Left forelimb (tissue), 1 donor: ENCODE measurements around the gene BUB3.

ENCODE experiments used
- DNase-seq: peaks from one replicate; pipeline ENCODE4 v3.0.0-alpha.2; 2018; ENCODE audit warnings: low spot score

Gene BUB3

DNA sequence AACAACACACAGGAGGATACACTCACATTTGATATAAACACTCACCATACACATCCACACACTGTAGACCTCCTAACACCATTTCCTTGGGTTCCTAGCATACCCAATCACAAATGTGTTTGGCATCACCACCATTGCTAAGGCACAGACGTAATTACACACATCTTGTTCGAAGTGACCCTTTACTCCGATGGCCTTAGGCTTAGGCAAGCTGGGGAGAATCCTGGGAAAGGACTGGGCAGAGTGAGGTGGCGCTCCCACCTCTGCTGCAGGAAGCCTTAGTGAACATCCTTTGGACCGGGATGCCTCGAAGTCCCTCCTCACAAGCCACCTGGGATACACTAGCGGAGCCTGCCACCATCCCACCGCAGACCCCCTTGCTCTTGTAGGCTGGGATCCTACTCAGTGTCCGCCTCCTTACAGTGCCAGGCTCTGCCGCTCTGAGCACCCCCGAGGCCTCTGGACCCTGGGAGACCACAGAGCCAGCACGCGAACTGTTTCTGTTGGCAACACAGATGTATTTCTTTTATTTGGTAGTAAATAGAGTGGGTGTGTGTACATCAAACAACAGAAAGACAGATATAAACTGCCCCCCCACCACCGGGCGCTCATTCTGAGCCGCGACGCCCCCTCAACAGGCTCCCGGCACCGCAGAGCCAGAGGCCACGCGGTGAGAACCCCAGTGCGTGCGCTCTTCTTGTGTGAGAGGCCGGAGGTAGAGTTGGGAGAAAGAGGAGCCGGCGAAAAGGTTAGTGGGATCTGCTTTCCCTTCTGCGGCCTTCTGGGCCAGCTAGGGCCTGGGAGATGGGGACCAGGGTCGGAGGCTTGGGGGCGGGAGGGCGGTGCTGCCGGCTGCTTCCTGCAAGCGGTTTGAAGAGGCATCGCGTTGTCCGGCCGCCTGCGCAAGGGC lies 12.2 kb upstream of the BUB3 start:
- no peak for DNase-seq

DNA sequence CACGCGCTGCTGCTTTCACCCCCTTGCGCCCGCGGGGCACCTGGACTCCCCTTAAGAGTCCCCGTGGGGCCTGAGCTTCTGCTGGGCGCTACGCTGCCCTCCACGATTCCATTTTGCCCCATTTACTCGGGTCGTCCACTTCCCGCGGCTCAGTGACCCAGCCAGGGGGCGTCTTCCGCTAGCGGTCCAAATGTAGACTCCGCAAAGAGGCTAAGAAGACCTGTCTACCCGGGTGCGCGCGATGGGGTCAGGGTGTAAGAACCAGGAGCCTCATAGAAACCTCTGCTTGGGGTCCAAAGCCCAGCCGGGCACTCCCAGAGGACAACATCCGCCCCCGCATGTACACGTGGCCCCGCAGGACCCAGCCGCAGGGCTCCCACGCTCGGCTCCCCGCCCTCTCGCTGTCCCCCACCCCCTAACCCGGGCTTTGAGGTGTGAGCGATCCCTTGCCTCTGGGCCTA lies 11.5 kb upstream of the BUB3 start:
- no peak for DNase-seq

DNA sequence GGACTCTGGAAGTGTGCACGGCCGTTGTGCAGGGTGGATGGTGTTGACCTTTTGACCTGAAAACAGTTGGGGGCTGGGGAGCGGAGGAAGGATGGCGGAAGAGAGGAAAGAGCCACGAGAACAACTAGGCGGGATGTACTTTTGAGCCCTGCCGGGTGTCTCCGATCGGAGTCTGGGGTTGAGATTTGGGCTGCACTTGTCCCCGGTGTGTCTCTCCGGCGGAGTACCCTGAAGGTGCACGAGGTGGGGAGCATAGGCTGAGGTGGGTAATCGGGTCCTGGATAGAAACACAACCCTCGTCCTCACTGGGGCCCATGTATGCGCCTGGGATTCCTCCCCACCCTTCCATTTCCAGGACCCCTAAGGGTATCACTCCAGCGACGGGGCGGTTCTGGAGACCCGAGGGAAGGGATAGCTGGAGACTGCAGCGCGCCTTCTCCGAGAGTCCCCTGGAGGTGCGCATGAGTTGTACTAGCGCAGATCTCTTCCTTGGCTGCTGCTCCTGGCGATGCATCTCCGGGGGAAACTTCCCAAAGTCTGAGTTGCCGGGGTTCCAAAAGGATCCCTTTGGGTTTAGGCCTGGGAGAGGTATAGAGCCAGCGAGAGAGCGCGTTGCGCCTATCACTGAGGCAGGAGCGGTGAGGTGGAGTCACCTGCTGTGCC lies 10.9 kb upstream of the BUB3 start:
- no peak for DNase-seq

DNA sequence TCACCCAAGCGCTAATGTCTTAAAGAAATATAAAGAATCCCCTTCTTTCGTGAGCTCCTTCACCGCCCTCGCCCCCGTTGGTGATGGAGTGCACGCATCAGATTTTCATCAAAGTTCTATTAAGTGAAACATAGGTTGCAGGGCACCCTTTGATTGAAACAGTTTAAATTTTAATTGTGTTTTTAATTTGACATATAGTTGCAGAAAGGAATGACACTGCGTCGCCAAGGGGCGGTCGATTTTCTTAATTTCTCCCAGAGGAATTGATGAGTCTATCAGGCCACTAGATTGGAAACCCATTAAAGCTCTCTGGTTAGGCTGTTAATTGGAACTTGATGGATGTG lies 10.4 kb upstream of the BUB3 start:
- no peak for DNase-seq

DNA sequence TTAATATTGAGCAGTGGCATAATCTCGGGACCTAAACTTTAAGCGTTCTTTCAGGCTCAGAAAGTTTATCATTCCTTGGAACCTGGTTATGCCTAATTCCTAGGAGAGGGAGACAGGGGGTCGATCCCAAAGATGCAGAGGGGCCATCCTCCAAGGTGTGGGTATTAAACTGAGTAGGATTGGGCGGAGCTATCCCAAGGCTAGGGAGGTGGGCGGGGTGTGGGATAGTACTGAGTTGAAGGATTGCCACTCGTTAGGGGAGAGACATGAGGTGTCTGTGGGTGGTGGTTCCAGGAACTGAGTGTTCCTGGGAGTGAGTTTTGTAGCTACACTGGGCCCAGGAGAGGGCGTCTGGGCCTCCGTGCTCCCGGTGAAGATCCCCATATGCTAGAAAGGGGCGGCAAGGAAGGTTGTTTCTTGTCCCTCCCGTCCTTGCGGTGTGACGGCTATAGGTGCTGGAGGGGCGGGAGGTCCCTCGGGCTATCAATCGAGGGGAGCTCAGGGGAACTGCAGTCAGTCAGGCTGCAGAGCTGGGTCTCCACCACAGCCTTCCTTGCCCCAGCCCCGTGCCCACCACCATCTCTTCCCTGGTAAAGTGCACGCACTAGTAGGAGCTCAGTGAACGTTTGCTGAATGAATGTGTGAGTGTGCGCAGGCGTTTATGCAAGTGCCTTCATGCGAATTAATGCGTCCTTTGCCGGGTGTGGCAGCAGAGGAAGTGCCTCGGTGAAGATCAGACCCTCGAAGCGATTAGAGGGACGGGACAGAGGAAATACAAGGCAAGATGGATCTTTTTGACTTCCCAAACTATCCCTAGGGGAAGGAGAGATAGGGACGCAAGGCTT lies 9.3 kb upstream of the BUB3 start:
- no peak for DNase-seq

DNA sequence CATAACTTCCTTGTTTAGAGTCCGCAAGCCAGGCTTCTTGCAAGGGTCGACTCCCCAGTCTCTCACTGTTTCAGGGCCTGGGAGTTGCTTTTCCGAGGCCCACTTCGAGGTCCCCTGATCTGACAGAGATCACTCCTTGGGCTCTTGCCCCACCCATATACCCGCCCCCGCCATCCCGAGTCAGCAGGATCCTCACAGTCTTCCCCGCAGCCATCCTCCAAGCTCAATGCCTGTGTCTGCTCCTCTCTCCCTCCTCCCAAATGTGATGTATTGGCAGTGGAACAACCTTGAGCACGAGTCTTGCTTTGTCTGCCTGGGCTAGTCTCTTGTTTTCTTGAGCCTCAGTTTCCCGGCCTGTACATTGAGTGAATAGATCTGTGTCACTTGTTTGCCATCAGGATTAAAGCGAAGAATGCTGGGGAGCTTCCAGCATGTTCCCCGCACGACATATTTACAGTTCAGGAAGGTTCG lies 8.6 kb upstream of the BUB3 start:
- DNase-seq: no peak

DNA sequence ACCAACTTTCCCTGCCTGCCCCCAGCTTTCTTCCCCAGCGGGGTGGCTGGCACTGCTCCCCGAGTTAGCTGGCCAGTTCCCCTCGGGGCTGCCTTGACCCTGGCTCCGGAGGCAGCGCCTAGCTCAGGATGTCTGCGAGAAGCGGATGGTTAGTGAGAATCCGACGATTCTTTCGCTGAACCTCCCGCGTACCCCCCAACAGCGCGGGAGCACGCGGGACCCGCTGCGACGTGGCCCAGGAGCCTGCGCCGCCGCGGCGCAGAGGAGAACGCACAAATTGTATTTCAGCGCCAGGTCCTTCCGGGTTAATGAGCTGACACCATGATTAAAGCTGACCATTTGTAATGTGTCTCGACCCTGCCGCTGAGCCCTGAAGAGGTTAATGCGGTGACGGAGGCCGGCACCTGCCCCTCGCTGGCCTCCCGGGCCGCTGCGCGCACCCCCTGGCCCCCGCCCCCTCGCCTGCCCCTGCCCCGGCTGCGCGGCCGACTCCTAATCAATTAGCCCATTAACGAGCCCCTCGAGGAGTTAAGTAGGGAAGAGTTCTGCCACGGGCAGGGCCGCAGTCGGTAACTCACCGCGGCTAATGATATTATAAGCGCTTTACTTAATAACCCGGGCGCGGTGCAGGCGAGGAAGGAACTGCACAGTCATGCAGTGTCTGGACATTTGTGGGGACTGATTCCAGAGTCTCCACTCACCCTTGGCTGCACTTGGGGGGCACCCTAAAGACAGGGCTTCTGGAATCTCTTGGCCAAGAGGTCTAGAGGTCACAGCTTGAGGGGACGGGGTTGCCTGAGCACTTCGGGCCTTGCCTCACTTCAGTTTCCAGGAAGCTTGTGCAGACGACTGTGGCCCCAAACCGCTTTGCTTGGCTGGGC lies 7.9 kb upstream of the BUB3 start:
- no peak for DNase-seq

DNA sequence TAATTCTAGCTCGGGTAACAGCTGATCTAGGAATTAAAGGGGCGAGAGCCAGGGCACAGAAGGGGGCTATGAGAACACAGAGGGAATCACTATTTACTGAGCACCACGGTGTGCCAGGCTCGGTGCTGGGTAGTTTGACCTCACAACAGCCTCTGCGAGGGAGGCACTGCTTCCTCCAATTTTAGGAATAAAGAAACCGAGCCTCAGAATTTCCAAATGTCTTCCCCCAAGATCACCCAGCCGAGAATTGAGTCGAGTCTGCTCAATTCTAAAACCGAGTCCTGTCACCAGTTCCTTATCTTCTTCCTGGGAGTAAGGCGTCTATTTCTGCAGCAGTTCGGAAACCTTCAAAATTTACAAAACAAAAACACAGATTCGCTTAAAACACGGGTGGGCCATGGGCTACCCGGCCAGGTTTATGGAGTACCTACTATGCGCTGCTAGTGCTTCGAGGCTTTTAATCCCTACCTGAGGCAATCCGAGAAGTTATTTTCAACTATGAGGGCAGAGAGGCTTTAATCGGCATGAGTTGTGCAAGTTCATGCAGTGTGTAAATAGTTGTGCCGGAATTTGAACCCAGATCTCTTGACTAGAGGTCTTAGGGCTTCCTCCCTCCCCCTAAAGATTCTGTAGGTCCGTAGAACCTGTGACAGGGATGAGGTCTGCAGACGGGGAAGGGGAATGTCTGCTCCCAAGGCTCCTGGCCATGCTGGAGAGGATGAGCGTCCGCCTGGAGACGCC lies 7.1 kb upstream of the BUB3 start:
- DNase-seq: no peak

DNA sequence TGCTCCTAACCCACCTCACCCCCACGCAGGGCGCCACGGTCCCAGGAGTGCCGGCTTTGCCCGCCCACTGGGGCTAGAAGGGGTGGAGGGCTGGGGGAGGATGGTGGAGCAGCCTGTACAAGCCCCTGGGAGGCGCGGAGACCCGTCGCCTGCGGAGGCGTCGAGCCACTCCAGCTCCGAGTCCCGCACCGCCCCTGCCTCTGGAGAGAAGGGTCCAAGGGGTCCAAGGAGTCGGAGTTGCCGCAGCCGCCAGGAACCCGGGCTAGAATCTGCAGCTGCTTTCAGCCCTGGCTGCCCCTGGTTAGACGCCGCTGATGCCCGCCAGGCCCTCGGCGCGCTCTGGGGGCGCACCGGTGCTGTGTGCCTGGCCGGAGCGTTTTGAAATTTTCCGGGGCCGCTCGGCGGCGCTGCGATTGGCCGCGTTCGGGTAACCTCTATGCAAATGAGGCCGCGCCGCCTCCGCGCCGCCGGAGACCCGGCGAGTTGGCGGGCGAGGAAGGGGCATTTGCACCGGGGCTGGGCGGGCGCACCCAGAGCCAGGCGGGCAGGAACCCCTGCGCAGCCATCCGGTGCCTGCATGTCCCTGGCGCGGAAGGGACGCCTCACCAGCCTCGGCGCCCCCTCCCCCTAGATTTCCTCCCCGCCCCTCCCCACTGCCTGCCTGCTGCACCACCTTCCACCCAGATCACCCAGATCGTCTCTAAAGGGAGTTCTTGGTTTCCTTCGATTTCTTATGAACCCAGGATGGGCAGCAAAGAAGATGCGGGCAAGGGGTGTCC lies 6.4 kb upstream of the BUB3 start, which contains the start of gene HMX2:
Gene HMX2 (plus strand): TSS at position 502 of the 779 bp plus-strand sequence. CDS start 243 bp downstream, at position 745.
- DNase-seq: no peak

DNA sequence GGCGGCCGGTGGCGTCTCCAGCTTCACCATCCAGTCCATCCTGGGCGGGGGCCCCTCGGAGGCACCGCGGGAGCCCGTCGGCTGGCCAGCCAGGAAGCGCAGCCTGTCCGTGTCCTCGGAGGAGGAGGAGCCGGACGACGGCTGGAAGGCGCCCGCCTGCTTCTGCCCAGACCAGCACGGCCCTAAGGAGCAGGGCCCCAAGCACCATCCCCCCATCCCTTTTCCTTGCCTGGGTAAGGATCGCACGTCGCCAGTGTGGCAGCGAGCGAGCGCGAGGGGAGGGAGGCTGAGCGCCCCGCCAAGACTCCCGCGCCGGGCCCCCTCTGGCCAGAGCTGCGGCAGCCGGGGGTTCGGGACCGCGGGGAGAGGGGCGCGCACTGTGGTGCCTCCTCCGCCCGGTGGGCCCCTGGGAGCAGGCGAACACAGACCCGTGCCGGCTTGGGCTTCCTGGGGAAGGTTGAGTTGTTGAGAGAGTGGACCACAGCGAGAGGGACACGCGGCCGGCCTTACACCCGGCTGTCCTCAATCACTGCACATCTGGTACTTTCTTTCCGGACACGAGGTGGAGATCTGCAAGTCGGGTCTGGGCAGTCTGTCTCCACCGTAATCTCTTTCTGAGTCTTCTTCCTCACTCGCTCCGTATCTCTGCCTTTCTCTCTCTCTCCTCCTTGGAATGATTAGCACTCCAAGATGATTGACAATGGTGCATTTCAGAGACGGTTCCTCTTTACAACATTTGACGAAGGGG lies 5.6 kb upstream of the BUB3 start:
- DNase-seq: no peak

DNA sequence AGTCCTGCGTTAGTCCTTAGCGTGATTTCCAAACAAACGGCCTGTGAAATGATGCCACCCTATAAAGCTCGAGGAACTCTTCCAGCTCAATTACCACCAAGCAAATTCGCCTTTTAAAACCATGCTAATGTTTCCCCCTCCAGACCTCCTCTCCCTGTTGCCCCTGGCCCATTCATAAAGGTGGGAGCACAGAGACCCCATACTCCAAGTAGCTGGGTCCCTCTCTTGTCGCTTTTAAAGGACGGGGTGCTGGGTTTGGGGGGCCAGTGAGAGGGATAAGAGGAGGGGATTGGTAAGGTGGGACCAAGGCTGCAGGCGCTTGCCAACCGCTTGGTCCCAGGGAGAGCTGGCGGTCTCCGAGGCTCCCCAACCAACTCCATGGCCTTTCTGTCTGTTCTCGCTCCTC lies 5.0 kb upstream of the BUB3 start:
- DNase-seq: no peak

DNA sequence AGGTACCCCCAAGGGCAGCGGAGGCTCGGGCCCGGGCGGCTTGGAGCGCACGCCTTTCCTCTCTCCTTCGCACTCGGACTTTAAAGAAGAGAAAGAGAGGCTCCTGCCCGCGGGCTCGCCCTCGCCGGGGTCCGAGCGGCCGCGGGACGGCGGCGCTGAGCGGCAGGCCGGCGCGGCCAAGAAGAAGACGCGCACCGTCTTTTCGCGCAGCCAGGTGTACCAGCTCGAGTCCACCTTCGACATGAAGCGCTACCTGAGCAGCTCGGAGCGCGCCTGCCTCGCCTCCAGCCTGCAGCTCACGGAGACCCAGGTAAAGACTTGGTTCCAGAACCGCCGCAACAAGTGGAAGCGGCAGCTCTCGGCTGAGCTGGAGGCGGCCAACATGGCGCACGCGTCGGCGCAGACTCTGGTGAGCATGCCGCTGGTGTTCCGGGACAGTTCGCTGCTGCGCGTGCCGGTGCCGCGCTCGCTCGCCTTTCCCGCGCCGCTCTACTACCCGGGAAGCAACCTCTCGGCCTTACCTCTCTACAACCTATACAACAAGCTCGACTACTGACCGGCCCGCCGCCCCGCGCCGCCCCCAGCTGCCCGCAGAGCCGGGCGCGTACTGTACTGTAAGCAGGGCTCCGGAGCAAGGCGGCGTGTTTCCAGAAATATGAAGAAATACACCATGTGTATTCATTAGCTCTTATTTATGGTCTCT lies 4.5 kb upstream of the BUB3 start:
- no peak for DNase-seq

DNA sequence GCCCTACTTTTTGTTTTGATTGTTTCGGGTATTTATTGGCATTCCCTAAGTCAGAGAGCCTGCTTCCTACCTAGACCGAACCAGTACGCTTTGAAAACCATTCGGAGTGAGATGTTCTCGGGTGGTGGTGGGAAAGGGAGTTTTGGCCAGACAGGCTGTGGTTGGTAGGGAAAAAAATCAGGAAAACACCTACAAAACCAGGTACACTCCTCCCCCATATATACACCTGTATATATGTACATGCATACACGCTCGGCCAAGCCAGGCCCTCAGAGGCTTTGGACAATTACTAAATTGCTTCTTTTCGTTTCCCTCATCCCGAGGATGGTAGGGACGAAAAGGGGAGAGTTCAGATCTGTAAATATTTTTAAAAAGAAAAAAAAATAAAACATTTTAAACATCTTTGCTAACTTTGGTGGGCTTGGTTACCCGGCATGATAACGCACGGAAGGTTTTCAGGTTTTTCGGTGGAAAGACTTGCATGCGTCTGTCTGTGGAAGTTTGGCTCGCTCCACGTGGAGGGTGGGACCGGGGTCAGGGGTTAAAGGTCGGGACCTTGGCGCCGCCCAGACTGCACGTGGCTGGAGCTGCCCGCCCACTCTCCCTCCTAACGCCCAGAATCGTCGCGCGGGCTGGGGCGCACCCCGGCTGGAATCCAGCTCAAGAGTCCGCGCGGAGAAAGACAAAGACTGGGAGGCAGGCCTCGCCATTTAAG lies 3.8 kb upstream of the BUB3 start:
- peak; percentile 67 for DNase-seq

DNA sequence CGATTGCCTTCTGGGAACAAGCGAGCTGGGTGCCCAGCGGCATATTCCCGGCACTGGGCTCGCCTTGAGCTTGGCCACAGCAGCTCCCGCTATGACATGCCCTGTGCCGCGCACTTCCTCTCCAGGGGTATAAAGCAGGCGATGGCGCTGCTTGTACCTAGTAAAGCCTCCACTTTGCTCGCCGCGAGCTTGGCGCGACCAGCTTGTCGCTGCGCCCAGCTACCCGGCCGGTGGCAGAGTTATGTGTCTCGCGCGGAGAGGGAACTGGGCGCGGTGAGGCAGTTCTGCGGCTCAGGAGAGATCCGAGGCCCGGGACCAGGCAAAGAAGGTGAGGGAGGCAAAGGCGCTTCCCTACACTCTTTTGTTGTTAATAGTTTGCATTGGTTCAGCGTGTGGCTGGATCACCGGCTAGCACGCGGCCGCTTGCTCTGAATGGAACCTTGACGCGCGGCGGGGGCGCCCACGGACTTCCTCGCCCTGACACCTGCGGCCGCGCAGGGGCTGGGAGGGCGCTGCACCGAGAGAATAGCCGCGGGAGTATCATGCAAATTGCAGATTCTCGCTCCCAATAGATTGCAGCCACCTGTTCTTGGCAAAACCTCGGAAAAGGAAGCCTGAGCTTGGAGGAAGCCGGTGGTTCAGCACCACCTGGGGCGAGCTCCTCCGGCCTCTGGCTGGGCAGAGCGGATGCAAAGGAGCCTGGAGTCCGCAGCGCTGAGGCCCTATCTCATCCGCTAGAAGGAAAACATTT lies 3.0 kb upstream of the BUB3 start:
- DNase-seq: no peak

DNA sequence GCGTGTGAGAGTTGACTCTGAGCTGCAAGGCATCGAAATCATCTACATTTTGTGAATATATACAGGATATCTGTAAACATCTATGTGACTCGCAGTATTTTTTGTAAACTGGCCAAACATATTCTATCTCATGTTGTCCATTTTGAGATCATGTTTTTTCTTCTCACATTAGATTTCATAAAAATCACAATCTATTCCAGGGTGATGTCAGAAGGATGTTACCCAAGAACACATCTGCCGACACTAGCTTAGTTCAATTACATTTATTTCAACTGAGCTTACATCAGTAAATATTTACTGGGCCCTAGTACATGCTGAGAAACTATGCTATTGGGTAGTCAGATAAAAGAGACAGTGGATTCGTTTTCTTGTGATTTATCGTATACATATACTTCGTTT lies 2.5 kb upstream of the BUB3 start:
- no peak for DNase-seq

DNA sequence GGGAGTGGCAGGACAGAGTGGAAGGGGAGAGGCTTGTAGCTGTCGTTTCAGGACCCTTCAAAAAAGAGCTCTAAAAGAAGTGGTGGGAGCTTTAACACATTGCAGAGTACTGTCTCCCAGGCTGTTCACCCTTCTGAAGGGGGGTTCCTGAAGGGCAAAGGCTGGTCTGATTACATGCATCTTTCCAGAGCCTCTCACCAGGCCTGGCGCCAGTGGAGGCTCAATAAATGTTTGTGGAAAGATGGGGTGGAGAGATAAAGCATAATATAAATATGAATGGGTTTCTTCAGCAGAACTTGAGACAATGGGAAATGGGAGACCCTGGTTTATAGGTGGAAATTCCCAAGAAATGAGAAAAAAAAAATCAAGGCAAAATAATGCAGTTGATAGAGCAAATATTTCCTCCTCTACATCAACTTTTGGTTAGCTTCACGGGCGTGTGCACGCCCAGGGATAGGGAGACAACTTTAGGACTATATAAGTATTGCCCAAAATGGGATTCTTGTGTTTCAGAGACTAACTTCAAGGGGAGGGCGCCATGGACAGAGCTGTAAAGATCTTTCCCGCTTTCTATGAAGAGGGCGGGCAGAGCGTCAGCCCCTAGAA lies 613 bp upstream of the BUB3 start:
- DNase-seq: no peak
